HG02970 (cell line): ENCODE data around the gene TRAPPC4.

Experiments used
- ATAC-seq: cut with Tn5 transposase; IDR thresholded peaks from one replicate; pipeline ENCODE4 v1.9.1; 2021; ENCODE audit warnings: mild to moderate bottlenecking, moderate library complexity, moderate number of reproducible peaks; ENCODE audit not compliant: unreplicated experiment, low FRiP score

TRAPPC4 gene

GRCh38 chr11:119061256-119061655, 42.7 kb downstream of the TRAPPC4 start:
- ATAC-seq, result no peak

- ATAC-seq, result no peak
Observed at GRCh38 chr11:119062779-119063178, 44.2 kb downstream of the TRAPPC4 start.

GRCh38 chr11:119065369-119065768, 46.8 kb downstream of the TRAPPC4 start:
- ATAC-seq, result no peak

- peak; percentile 93 for ATAC-seq
Observed at GRCh38 chr11:119067371-119068222, 49.0 kb downstream of the TRAPPC4 start, which contains the start of gene VPS11. Gene VPS11, plus strand, starts transcription at chr11:119067818. Its CDS starts 6 bp downstream, at chr11:119067824.
